ENCODE data around the gene EPB41L4A. TPM values are rescaled to one million over a fixed set of nuclear protein-coding genes. Genes with fewer than 3 reads are reported as not detected.
"Not testable (repeated sequence)": the region's sequence is repeated elsewhere in the genome, so short reads cannot be mapped to it uniquely, and the experiment has no call there.

EPB41L4A gene
- total RNA-seq, 1 donor, result 0.72 TPM

- Histone ChIP-seq H3K27ac (ENCODE audit: low read depth, low read length) (no peak overlapping the region), H4K20me1 (ENCODE audit: insufficient read depth, low read length) (no peaks in the 10 kb centered on the region), H3K4me3 (ENCODE audit: insufficient read depth, low read length) (no peak overlapping the region), H3K36me3 (ENCODE audit: insufficient read depth, low read length) (no peaks in the 10 kb centered on the region), H3K79me2 (ENCODE audit: insufficient read depth, low read length) (no peaks in the 10 kb centered on the region), H3K4me1 (ENCODE audit: insufficient read depth, low read length) (no peaks in the 10 kb centered on the region), H3K4me2 (ENCODE audit: insufficient read depth, low read length) (no peak overlapping the region), H2AFZ (ENCODE audit: low read length) (no peak overlapping the region), H3K27me3 (ENCODE audit: insufficient read depth, low read length) (no peaks in the 10 kb centered on the region), H3K9me3 (ENCODE audit: low read depth, low read length) (no peaks in the 10 kb centered on the region)
- no peak for DNase-seq (ENCODE audit: insufficient read length, low spot score, missing footprints)
- no peak for TF ChIP-seq CTCF (IDR thresholded peaks at IDR 0.05; ENCODE audit: extremely low read depth, low read depth, low read length)
Measured at GRCh38 chr5:112445626-112446350, 26.7 kb upstream of the EPB41L4A start.

GRCh38 chr5:112443932-112444331 is 24.9 kb upstream of the EPB41L4A start:
- not testable (repeated sequence) for H4K20me1 ChIP-seq (ENCODE audit: insufficient read depth, low read length); H3K79me2 ChIP-seq (ENCODE audit: insufficient read depth, low read length); H3K4me1 ChIP-seq (ENCODE audit: insufficient read depth, low read length); H3K4me3 ChIP-seq (ENCODE audit: insufficient read depth, low read length); DNase-seq (ENCODE audit: insufficient read length, low spot score, missing footprints); H3K4me2 ChIP-seq (ENCODE audit: insufficient read depth, low read length); H2AFZ ChIP-seq (ENCODE audit: low read length); H3K27me3 ChIP-seq (ENCODE audit: insufficient read depth, low read length); H3K27ac ChIP-seq (ENCODE audit: low read depth, low read length); H3K36me3 ChIP-seq (ENCODE audit: insufficient read depth, low read length); H3K9me3 ChIP-seq (ENCODE audit: low read depth, low read length)

- H3K27ac ChIP-seq (ENCODE audit: low read depth, low read length), result no peak overlapping the region
- no peaks in the 10 kb centered on the region for H3K79me2 ChIP-seq (ENCODE audit: insufficient read depth, low read length)
- H3K4me3 ChIP-seq (ENCODE audit: insufficient read depth, low read length), result no peak overlapping the region
- no peak for DNase-seq (ENCODE audit: insufficient read length, low spot score, missing footprints)
- no peak overlapping the region for H2AFZ ChIP-seq (ENCODE audit: low read length)
- no peaks in the 10 kb centered on the region for H3K36me3 ChIP-seq (ENCODE audit: insufficient read depth, low read length)
- H3K4me2 ChIP-seq (ENCODE audit: insufficient read depth, low read length), result no peak overlapping the region
- no peaks in the 10 kb centered on the region for H3K4me1 ChIP-seq (ENCODE audit: insufficient read depth, low read length)
- H4K20me1 ChIP-seq (ENCODE audit: insufficient read depth, low read length), result no peaks in the 10 kb centered on the region
- no peak for TF ChIP-seq CTCF (IDR thresholded peaks at IDR 0.05; ENCODE audit: extremely low read depth, low read depth, low read length)
- H3K27me3 ChIP-seq (ENCODE audit: insufficient read depth, low read length), result no peaks in the 10 kb centered on the region
- no peaks in the 10 kb centered on the region for H3K9me3 ChIP-seq (ENCODE audit: low read depth, low read length)
Measured at GRCh38 chr5:112440031-112440430, 21.0 kb upstream of the EPB41L4A start.

- Histone ChIP-seq H3K9me3 (ENCODE audit: low read depth, low read length) (no peaks in the 10 kb centered on the region), H3K4me3 (ENCODE audit: insufficient read depth, low read length) (no peak overlapping the region), H3K27me3 (ENCODE audit: insufficient read depth, low read length) (no peaks in the 10 kb centered on the region), H3K36me3 (ENCODE audit: insufficient read depth, low read length) (no peaks in the 10 kb centered on the region), H3K27ac (ENCODE audit: low read depth, low read length) (no peak overlapping the region), H3K4me1 (ENCODE audit: insufficient read depth, low read length) (no peaks in the 10 kb centered on the region), H4K20me1 (ENCODE audit: insufficient read depth, low read length) (no peaks in the 10 kb centered on the region), H3K79me2 (ENCODE audit: insufficient read depth, low read length) (no peaks in the 10 kb centered on the region), H3K4me2 (ENCODE audit: insufficient read depth, low read length) (no peak overlapping the region), H2AFZ (ENCODE audit: low read length) (no peak overlapping the region)
- no peak for TF ChIP-seq CTCF (IDR thresholded peaks at IDR 0.05; ENCODE audit: extremely low read depth, low read depth, low read length)
- DNase-seq (ENCODE audit: insufficient read length, low spot score, missing footprints), result no peak
Measured at GRCh38 chr5:112436144-112436543, 17.1 kb upstream of the EPB41L4A start.
